Astrocyte (in vitro differentiated cells and primary cell): ENCODE measurements around the gene SECISBP2L. TPM values are rescaled to one million over a fixed set of nuclear protein-coding genes. Genes with fewer than 3 reads are reported as not detected.

Experiments used
- DNase-seq: peaks from one replicate; pipeline ENCODE4 v3.0.0-alpha.2; 2010; ENCODE audit warnings: low read depth
- FAIRE-seq: peaks from 2 replicates; lab custom pipeline; 2011; peaks lifted over from hg19 to GRCh38; lab: Jason Lieb, UNC
- H2AFZ ChIP-seq: 2 replicates; pipeline ENCODE4 v1.6.0; 2012; ENCODE audit warnings: low read depth, low read length, inconsistent platforms
- H3K27ac ChIP-seq: 2 replicates; pipeline ENCODE4 v1.5.1; 2011; ENCODE audit warnings: low read depth, low read length, inconsistent platforms
- H3K27me3 ChIP-seq: 2 replicates; pipeline ENCODE4 v1.6.0; 2011; ENCODE audit warnings: low read length, inconsistent platforms; ENCODE audit not compliant: insufficient read depth
- H3K36me3 ChIP-seq: 2 replicates; pipeline ENCODE4 v1.5.1; 2011; ENCODE audit warnings: low read length, inconsistent platforms; ENCODE audit not compliant: insufficient read depth
- H3K4me1 ChIP-seq: 2 replicates; pipeline ENCODE4 v1.5.1; 2011; ENCODE audit warnings: low read length, inconsistent platforms; ENCODE audit not compliant: insufficient read depth
- H3K4me2 ChIP-seq: 2 replicates; pipeline ENCODE4 v1.6.0; 2012; ENCODE audit warnings: low read length, inconsistent platforms
- H3K4me3 ChIP-seq: 2 replicates; pipeline ENCODE4 v1.5.1; 2011; ENCODE audit warnings: low read depth, mild to moderate bottlenecking, low read length, inconsistent platforms; ENCODE audit not compliant: insufficient read depth
- H3K79me2 ChIP-seq: 2 replicates; pipeline ENCODE4 v1.6.0; 2012; ENCODE audit warnings: mild to moderate bottlenecking, low read length, inconsistent platforms; ENCODE audit not compliant: insufficient read depth
- H3K9ac ChIP-seq: 2 replicates; pipeline ENCODE4 v1.6.0; 2012; ENCODE audit warnings: mild to moderate bottlenecking, low read length, inconsistent platforms
- H3K9me3 ChIP-seq: 2 replicates; pipeline ENCODE4 v1.5.1; 2012; ENCODE audit warnings: low read depth, mild to moderate bottlenecking, low read length, inconsistent platforms; ENCODE audit not compliant: insufficient read depth
- H4K20me1 ChIP-seq: 2 replicates; pipeline ENCODE4 v1.6.0; 2012; ENCODE audit warnings: low read length, inconsistent platforms; ENCODE audit not compliant: insufficient read depth
- H3K27ac Mint-ChIP-seq: one replicate; pipeline ENCODE4 v1.8.0; 2021; ENCODE audit warnings: mild to moderate bottlenecking, mixed read lengths; ENCODE audit not compliant: unreplicated experiment
- H3K27me3 Mint-ChIP-seq: one replicate; pipeline ENCODE4 v1.8.0; 2021; ENCODE audit warnings: low read depth, mixed read lengths; ENCODE audit not compliant: unreplicated experiment
- H3K36me3 Mint-ChIP-seq: one replicate; pipeline ENCODE4 v1.8.0; 2021; ENCODE audit warnings: low read depth, mixed read lengths; ENCODE audit not compliant: unreplicated experiment
- H3K4me1 Mint-ChIP-seq: one replicate; pipeline ENCODE4 v1.8.0; 2021; ENCODE audit warnings: low read depth, mixed read lengths; ENCODE audit not compliant: unreplicated experiment
- H3K4me3 Mint-ChIP-seq: one replicate; pipeline ENCODE4 v1.8.0; 2021; ENCODE audit warnings: mild to moderate bottlenecking, moderate library complexity, mixed read lengths; ENCODE audit not compliant: unreplicated experiment
- H3K9me3 Mint-ChIP-seq: one replicate; pipeline ENCODE4 v1.8.0; 2021; ENCODE audit warnings: mild to moderate bottlenecking, mixed read lengths; ENCODE audit not compliant: unreplicated experiment
- EZH2 ChIP-seq: IDR thresholded peaks from 2 replicates; pipeline ENCODE4 v1.6.1; 2012; ENCODE audit warnings: mild to moderate bottlenecking, low read length, inconsistent platforms; ENCODE audit not compliant: insufficient read depth
- total RNA-seq: library from RNA; stranded (reverse); gene quantifications from 2 replicates; pipeline ENCODE4 v1.2.1, GENCODE V29; 2021
- TF ChIP-seq, protein P1 (sequence below): IDR thresholded peaks from 2 replicates; pipeline ENCODE4 v1.5.1; 2011; ENCODE audit warnings: low read depth, mild to moderate bottlenecking, inconsistent platforms, low read length, moderate library complexity; ENCODE audit not compliant: insufficient read depth

The SECISBP2L gene
- total RNA-seq, 1 donor from 2014 or later: 52.5 TPM

DNA sequence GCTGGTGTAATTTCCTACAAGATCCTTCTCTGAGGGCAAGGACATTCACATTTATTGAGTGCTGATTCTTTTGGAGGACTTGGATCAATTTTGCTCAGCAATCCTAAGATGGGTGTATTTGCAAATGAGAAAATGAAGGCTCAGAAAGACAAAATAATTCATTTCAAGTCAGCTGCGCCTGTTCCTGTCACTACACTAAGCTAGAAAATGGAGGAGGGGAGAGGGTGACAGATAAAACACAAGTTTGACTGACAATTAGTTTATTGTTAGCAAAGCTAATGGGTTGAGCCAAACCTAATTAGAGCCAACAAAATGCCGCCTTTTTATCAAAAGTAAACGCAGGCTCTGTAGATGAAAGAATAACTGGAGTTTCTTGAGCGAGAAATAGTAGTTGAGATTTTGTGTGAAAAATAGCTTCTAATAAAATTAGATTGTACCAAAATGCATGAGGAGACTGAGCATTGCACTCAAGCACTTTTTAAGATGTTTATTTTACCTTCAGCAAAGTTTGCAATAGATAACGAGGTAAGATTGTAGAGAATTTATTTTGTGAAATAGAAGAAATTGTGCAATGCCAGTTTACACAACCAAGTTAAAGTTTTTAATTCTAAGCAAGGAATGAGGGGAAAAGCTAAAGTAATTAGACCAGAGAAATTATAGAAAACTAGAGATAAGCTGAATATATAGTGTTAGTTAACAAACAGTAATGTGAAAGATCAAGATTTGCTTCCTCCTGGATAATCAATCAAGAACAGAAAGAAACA lies 39.6 kb upstream of the SECISBP2L start:
- no peaks in the 10 kb centered on the region for H3K36me3 ChIP-seq
- no peak overlapping the region for H2AFZ ChIP-seq
- Mint-ChIP-seq H3K27me3 (no peaks in the 10 kb centered on the region), H3K27ac (no peak overlapping the region), H3K36me3 (no peaks in the 10 kb centered on the region), H3K4me1 (peaks cover 25% of the 10 kb centered on the region), H3K4me3 (no peak overlapping the region), H3K9me3 (no peaks in the 10 kb centered on the region)
- peak; percentile 32 for FAIRE-seq
- no peak overlapping the region for H3K4me3 ChIP-seq
- no peak for DNase-seq
- no peaks in the 10 kb centered on the region for H3K27me3 ChIP-seq
- no peak for TF ChIP-seq EZH2
- H3K9me3 ChIP-seq: no peaks in the 10 kb centered on the region
- H3K4me1 ChIP-seq: peaks cover 6% of the 10 kb centered on the region
- no peaks in the 10 kb centered on the region for H3K79me2 ChIP-seq
- H3K27ac ChIP-seq: no peak overlapping the region
- H3K4me2 ChIP-seq: no peak overlapping the region
- H3K9ac ChIP-seq: no peak overlapping the region
- no peaks in the 10 kb centered on the region for H4K20me1 ChIP-seq

- Mint-ChIP-seq H3K36me3 (no peaks in the 10 kb centered on the region), H3K9me3 (no peaks in the 10 kb centered on the region), H3K27ac (peak overlapping the region; percentile 51), H3K4me3 (no peak overlapping the region), H3K27me3 (no peaks in the 10 kb centered on the region), H3K4me1 (peaks cover 24% of the 10 kb centered on the region)
- Histone ChIP-seq H3K36me3 (no peaks in the 10 kb centered on the region), H3K79me2 (no peaks in the 10 kb centered on the region), H3K4me2 (no peak overlapping the region), H4K20me1 (no peaks in the 10 kb centered on the region), H3K4me1 (peaks cover 6% of the 10 kb centered on the region), H3K4me3 (no peak overlapping the region), H3K9me3 (no peaks in the 10 kb centered on the region), H3K27ac (no peak overlapping the region), H3K27me3 (no peaks in the 10 kb centered on the region), H3K9ac (no peak overlapping the region), H2AFZ (no peak overlapping the region)
- TF ChIP-seq EZH2: no peak
- TF ChIP-seq, protein P1, sequence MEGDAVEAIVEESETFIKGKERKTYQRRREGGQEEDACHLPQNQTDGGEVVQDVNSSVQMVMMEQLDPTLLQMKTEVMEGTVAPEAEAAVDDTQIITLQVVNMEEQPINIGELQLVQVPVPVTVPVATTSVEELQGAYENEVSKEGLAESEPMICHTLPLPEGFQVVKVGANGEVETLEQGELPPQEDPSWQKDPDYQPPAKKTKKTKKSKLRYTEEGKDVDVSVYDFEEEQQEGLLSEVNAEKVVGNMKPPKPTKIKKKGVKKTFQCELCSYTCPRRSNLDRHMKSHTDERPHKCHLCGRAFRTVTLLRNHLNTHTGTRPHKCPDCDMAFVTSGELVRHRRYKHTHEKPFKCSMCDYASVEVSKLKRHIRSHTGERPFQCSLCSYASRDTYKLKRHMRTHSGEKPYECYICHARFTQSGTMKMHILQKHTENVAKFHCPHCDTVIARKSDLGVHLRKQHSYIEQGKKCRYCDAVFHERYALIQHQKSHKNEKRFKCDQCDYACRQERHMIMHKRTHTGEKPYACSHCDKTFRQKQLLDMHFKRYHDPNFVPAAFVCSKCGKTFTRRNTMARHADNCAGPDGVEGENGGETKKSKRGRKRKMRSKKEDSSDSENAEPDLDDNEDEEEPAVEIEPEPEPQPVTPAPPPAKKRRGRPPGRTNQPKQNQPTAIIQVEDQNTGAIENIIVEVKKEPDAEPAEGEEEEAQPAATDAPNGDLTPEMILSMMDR: no peak
- DNase-seq (no peak), FAIRE-seq (no peak)
Observed at GRCh38 chr15:49084285-49084570, 38.0 kb upstream of the SECISBP2L start.

- Histone ChIP-seq H3K27ac (peak overlapping the region; percentile 45), H3K79me2 (no peaks in the 10 kb centered on the region), H3K4me2 (peak overlapping the region; percentile 15), H2AFZ (no peak overlapping the region), H3K9me3 (no peaks in the 10 kb centered on the region), H3K9ac (no peak overlapping the region), H3K36me3 (no peaks in the 10 kb centered on the region), H4K20me1 (no peaks in the 10 kb centered on the region), H3K4me1 (peaks cover 6% of the 10 kb centered on the region), H3K27me3 (no peaks in the 10 kb centered on the region), H3K4me3 (no peak overlapping the region)
- TF ChIP-seq, protein P1: no peak
- TF ChIP-seq EZH2: no peak
- DNase-seq (peak; percentile 66), FAIRE-seq (peak; percentile 81)
- Mint-ChIP-seq H3K4me3 (no peak overlapping the region), H3K4me1 (peaks cover 18% of the 10 kb centered on the region), H3K27ac (peak overlapping the region; percentile 80), H3K9me3 (no peaks in the 10 kb centered on the region), H3K36me3 (no peaks in the 10 kb centered on the region), H3K27me3 (no peaks in the 10 kb centered on the region)
Observed at GRCh38 chr15:49083401-49084284, 37.4 kb upstream of the SECISBP2L start.
